Activated CD8-positive, alpha-beta memory T cell treated with anti-CD3 and anti-CD28 coated beads, Interleukin-2, amount 10 ng/mL, durations not matched to agents 7 days and 5 days (primary cell): ENCODE data around the gene MSRB1. TPM values are rescaled to one million over a fixed set of nuclear protein-coding genes. Genes with fewer than 3 reads are reported as not detected.
"Not testable (repeated sequence)": the region's sequence is repeated elsewhere in the genome, so short reads cannot be mapped to it uniquely, and the experiment has no call there.

Experiments used
- ATAC-seq: fragments of 150-1000 bp; cut with Tn5 transposase; one replicate; pipeline ENCODE4 v1.10.0; 2021; ENCODE audit warnings: moderate library complexity
- CTCF ChIA-PET: fragments of 350-600 bp; sonication (Branson Sonifier 250); formaldehyde crosslinking; loops from one replicate; lab custom pipeline; 2021; ENCODE audit warnings: antibody characterized with exemption; lab: Charles Lee
- DNase-seq: peaks from one replicate; pipeline ENCODE4 v3.0.0-alpha.2; 2020
- H3K27ac Mint-ChIP-seq: one replicate; pipeline ENCODE4 v1.8.0; 2021; ENCODE audit warnings: mild to moderate bottlenecking, mixed read lengths
- H3K27me3 Mint-ChIP-seq: one replicate; pipeline ENCODE4 v1.8.0; 2021; ENCODE audit warnings: mixed read lengths
- H3K36me3 Mint-ChIP-seq: one replicate; pipeline ENCODE4 v1.8.0; 2021; ENCODE audit warnings: mild to moderate bottlenecking, mixed read lengths
- H3K4me1 Mint-ChIP-seq: one replicate; pipeline ENCODE4 v1.8.0; 2021; ENCODE audit warnings: mixed read lengths
- H3K4me3 Mint-ChIP-seq: one replicate; pipeline ENCODE4 v1.8.0; 2021; ENCODE audit warnings: mild to moderate bottlenecking, moderate library complexity, mixed read lengths
- H3K9me3 Mint-ChIP-seq: one replicate; pipeline ENCODE4 v1.8.0; 2022; ENCODE audit warnings: low read depth, mixed read lengths
- total RNA-seq, 2 experiments: library from RNA; stranded (reverse); gene quantifications; one replicate each; pipeline ENCODE4 v1.2.3, GENCODE V29; 2021

Gene MSRB1
- total RNA-seq, 2 experiments from 2014 or later: 14.5 to 19.8 TPM

GRCh38 chr16:1962161-1963153, 19.5 kb upstream of the MSRB1 start:
- H3K9me3 Mint-ChIP-seq, H3K27me3 Mint-ChIP-seq, DNase-seq, CTCF ChIA-PET, ATAC-seq: not testable (repeated sequence)
- Mint-ChIP-seq H3K4me3 (peak overlapping the region; percentile 88), H3K4me1 (peaks cover 50% of the 10 kb centered on the region), H3K27ac (peak overlapping the region; percentile 95), H3K36me3 (peaks cover 36% of the 10 kb centered on the region)

- Mint-ChIP-seq H3K9me3 (no peaks in the 10 kb centered on the region), H3K27ac (peak overlapping the region; percentile 95), H3K36me3 (peaks cover 36% of the 10 kb centered on the region), H3K27me3 (peaks cover 2% of the 10 kb centered on the region), H3K4me1 (peaks cover 50% of the 10 kb centered on the region), H3K4me3 (peak overlapping the region; percentile 88)
- ATAC-seq: no peak
- peak; percentile 67 for DNase-seq
- CTCF ChIA-PET: interaction anchor here (1.3 to 2.9 kb wide), 2 partner anchors 32 to 42 kb away, joined by 5 to 10 read pairs; no protein-coding TSS in a partner anchor
Measured at GRCh38 chr16:1961651-1962067, 18.7 kb upstream of the MSRB1 start.

- peak overlapping the region; percentile 94 for H3K27ac Mint-ChIP-seq
- H3K4me1 Mint-ChIP-seq: peaks cover 50% of the 10 kb centered on the region
- CTCF ChIA-PET: interaction anchor here (0.9 to 2.9 kb wide), 5 partner anchors 11 to 43 kb away, joined by 3 to 10 read pairs (median 5); partner anchors contain the start of genes GFER and TBL3
- ATAC-seq (peak; percentile 1), DNase-seq (peak; percentile 74)
- peaks cover 2% of the 10 kb centered on the region for H3K27me3 Mint-ChIP-seq
- peaks cover 36% of the 10 kb centered on the region for H3K36me3 Mint-ChIP-seq
- H3K9me3 Mint-ChIP-seq: no peaks in the 10 kb centered on the region
- peak overlapping the region; percentile 88 for H3K4me3 Mint-ChIP-seq
Measured at GRCh38 chr16:1960665-1961630, 17.9 kb upstream of the MSRB1 start.

- peaks cover 45% of the 10 kb centered on the region for H3K4me1 Mint-ChIP-seq
- H3K36me3 Mint-ChIP-seq: peaks cover 34% of the 10 kb centered on the region
- CTCF ChIA-PET: interaction anchor here (1.1 to 2.9 kb wide), 3 partner anchors 15 to 44 kb away, joined by 5 to 10 read pairs (median 5); partner anchors contain the start of gene GFER
- peak; percentile 81 for ATAC-seq
- peak within 1 kb of the TSS; percentile 88 for H3K4me3 Mint-ChIP-seq
- no peaks in the 10 kb centered on the region for H3K9me3 Mint-ChIP-seq
- H3K27ac Mint-ChIP-seq: peak within 1 kb of the TSS; percentile 94
- peak; percentile 92 for DNase-seq
- peaks cover 2% of the 10 kb centered on the region for H3K27me3 Mint-ChIP-seq
Measured at GRCh38 chr16:1959269-1960039, 16.5 kb upstream of the MSRB1 start, which contains the start of gene NDUFB10. Gene NDUFB10 (plus strand): TSS chr16:1959538. CDS start chr16:1959625, 87 bp downstream.

GRCh38 chr16:1958715-1959268, 15.8 kb upstream of the MSRB1 start:
- CTCF ChIA-PET: interaction anchor here (2.9 kb wide), 1 partner anchor 45 kb away, joined by 10 read pairs; no protein-coding TSS in a partner anchor
- H3K27ac Mint-ChIP-seq: peak overlapping the region; percentile 94
- H3K4me3 Mint-ChIP-seq: peak overlapping the region; percentile 88
- H3K9me3 Mint-ChIP-seq: no peaks in the 10 kb centered on the region
- peaks cover 29% of the 10 kb centered on the region for H3K36me3 Mint-ChIP-seq
- peaks cover 2% of the 10 kb centered on the region for H3K27me3 Mint-ChIP-seq
- peaks cover 43% of the 10 kb centered on the region for H3K4me1 Mint-ChIP-seq
- ATAC-seq (peak; percentile 0), DNase-seq (no peak)

- H3K27me3 Mint-ChIP-seq, DNase-seq, H3K27ac Mint-ChIP-seq, ATAC-seq, H3K9me3 Mint-ChIP-seq, H3K4me3 Mint-ChIP-seq: not testable (repeated sequence)
- Mint-ChIP-seq H3K36me3 (peaks cover 22% of the 10 kb centered on the region), H3K4me1 (peaks cover 36% of the 10 kb centered on the region)
- CTCF ChIA-PET: interaction anchor here (0.9 to 1.6 kb wide), 2 partner anchors 15 to 24 kb away, joined by 3 to 4 read pairs; partner anchors contain the start of genes MSRB1 and NOXO1
Measured at GRCh38 chr16:1958143-1958491, 15.1 kb upstream of the MSRB1 start.

GRCh38 chr16:1957434-1958142, 14.6 kb upstream of the MSRB1 start:
- not testable (repeated sequence) for H3K9me3 Mint-ChIP-seq, H3K27me3 Mint-ChIP-seq, DNase-seq, H3K4me3 Mint-ChIP-seq, ATAC-seq, H3K27ac Mint-ChIP-seq
- peaks cover 32% of the 10 kb centered on the region for H3K4me1 Mint-ChIP-seq
- CTCF ChIA-PET: interaction anchor here (0.9 to 1.6 kb wide), 2 partner anchors 15 to 24 kb away, joined by 3 to 4 read pairs; partner anchors contain the start of genes MSRB1 and NOXO1
- H3K36me3 Mint-ChIP-seq: peaks cover 17% of the 10 kb centered on the region

GRCh38 chr16:1953734-1954133, 10.7 kb upstream of the MSRB1 start:
- Mint-ChIP-seq H3K4me3 (no peak overlapping the region), H3K9me3 (no peaks in the 10 kb centered on the region), H3K27ac (no peak overlapping the region), H3K27me3 (peaks cover 2% of the 10 kb centered on the region), H3K4me1 (peaks cover 5% of the 10 kb centered on the region), H3K36me3 (no peaks in the 10 kb centered on the region)
- no peak for ATAC-seq
- CTCF ChIA-PET: no interaction called here
- no peak for DNase-seq

GRCh38 chr16:1950559-1950958, 7.6 kb upstream of the MSRB1 start:
- Mint-ChIP-seq H3K9me3 (no peaks in the 10 kb centered on the region), H3K4me3 (no peak overlapping the region), H3K27me3 (no peaks in the 10 kb centered on the region), H3K27ac (no peak overlapping the region), H3K36me3 (no peaks in the 10 kb centered on the region), H3K4me1 (peaks cover 2% of the 10 kb centered on the region)
- no peak for ATAC-seq
- DNase-seq: no peak
- CTCF ChIA-PET: interaction anchor here (1.2 kb wide), 2 partner anchors 35 to 54 kb away, joined by 3 read pairs; no protein-coding TSS in a partner anchor

GRCh38 chr16:1950047-1950446, 7.0 kb upstream of the MSRB1 start:
- no peak for ATAC-seq
- CTCF ChIA-PET: interaction anchor here (1.2 kb wide), 1 partner anchor 35 kb away, joined by 3 read pairs; no protein-coding TSS in a partner anchor
- Mint-ChIP-seq H3K9me3 (no peaks in the 10 kb centered on the region), H3K27ac (no peak overlapping the region), H3K36me3 (no peaks in the 10 kb centered on the region), H3K27me3 (no peaks in the 10 kb centered on the region), H3K4me1 (peaks cover 2% of the 10 kb centered on the region), H3K4me3 (no peak overlapping the region)
- no peak for DNase-seq

GRCh38 chr16:1949507-1949906, 6.5 kb upstream of the MSRB1 start:
- no peaks in the 10 kb centered on the region for H3K36me3 Mint-ChIP-seq
- H3K4me3 Mint-ChIP-seq: no peak overlapping the region
- H3K9me3 Mint-ChIP-seq: no peaks in the 10 kb centered on the region
- no peak for ATAC-seq
- CTCF ChIA-PET: interaction anchor here (1.2 kb wide), 1 partner anchor 36 kb away, joined by 3 read pairs; no protein-coding TSS in a partner anchor
- H3K27me3 Mint-ChIP-seq: no peaks in the 10 kb centered on the region
- no peak for DNase-seq
- H3K27ac Mint-ChIP-seq: no peak overlapping the region
- H3K4me1 Mint-ChIP-seq: peaks cover 5% of the 10 kb centered on the region
